ENCODE results near the gene SDC1. TPM values are rescaled to one million over a fixed set of nuclear protein-coding genes. Genes with fewer than 3 reads are reported as not detected.

The SDC1 gene
- polyA plus RNA-seq, 1 of the 3 experiments (the other 2 are of a cell fraction): 122 TPM

- Histone ChIP-seq H3K9me2 (no peaks in the 10 kb centered on the region), H3K4me1 (ENCODE audit: control insufficient read depth in 1 of 2, insufficient read depth in 2 of 2, low read depth in 1 of 2, low read length in 1 of 2) (no peaks in the 10 kb centered on the region; a peak in 2 of 4 replicates), H2AFZ (ENCODE audit: low read depth) (no peak overlapping the region), H3K9me3 (no peaks in the 10 kb centered on the region), H3K27me3 (ENCODE audit: insufficient read depth) (no peaks in the 10 kb centered on the region), H3K9ac (no peak overlapping the region), H3K4me3 (ENCODE audit: low read depth in 2 of 2, low read length in 1 of 2) (no peak overlapping the region), H4K20me1 (ENCODE audit: insufficient read depth) (no peaks in the 10 kb centered on the region), H3K4me2 (no peak overlapping the region; the same call in 1 of the 2 replicates), H3K79me2 (ENCODE audit: insufficient read depth) (no peaks in the 10 kb centered on the region), H3K27ac (ENCODE audit: low read depth in 2 of 2, low read length in 1 of 2) (no peak overlapping the region), H3K36me3 (replicated peaks in 1 of 2; ENCODE audit: control insufficient read depth in 1 of 2, insufficient read depth in 2 of 2, low read length in 1 of 2) (no peaks in the 10 kb centered on the region), H3F3A (replicated peaks; ENCODE audit: insufficient read depth) (peaks cover 3% of the 10 kb centered on the region)
- CTCF ChIA-PET: interaction anchor here (0.7 to 2.5 kb wide), 6 partner anchors 11 to 128 kb away, joined by 3 to 10 read pairs (median 4); no protein-coding TSS in a partner anchor
- DNase-seq: peak; percentile 33
- POLR2A ChIA-PET: no interaction called here
- WGBS (ENCODE audit: low lambda C conversion rate): 56% methylated on average over 4 of the region's 6 CpGs
- TF ChIP-seq GABPA (IDR thresholded peaks at IDR 0.05; ENCODE audit: low read depth): no peak
- no peak for TF ChIP-seq MEF2A (IDR thresholded peaks at IDR 0.05; ENCODE audit: borderline replicate concordance, low read depth)
- no peak for TF ChIP-seq GATA2 (CRISPR knock-in tag; IDR thresholded peaks at IDR 0.05)
- TF ChIP-seq PBX3 (IDR thresholded peaks at IDR 0.05): no peak
- no peak for TF ChIP-seq SIN3A (IDR thresholded peaks at IDR 0.05; ENCODE audit: borderline replicate concordance, low read depth, low read length)
- TF ChIP-seq EZH2phosphoT487 (IDR thresholded peaks at IDR 0.05; ENCODE audit: borderline replicate concordance, low read depth): no peak
- TF ChIP-seq RCOR1 (IDR thresholded peaks at IDR 0.05; ENCODE audit: low read length): no peak
- TF ChIP-seq MAX (IDR thresholded peaks at IDR 0.05; ENCODE audit: low read depth): no peak
- TF ChIP-seq RFX5 (IDR thresholded peaks at IDR 0.05; ENCODE audit: low read length): no peak
- TF ChIP-seq, protein P1, sequence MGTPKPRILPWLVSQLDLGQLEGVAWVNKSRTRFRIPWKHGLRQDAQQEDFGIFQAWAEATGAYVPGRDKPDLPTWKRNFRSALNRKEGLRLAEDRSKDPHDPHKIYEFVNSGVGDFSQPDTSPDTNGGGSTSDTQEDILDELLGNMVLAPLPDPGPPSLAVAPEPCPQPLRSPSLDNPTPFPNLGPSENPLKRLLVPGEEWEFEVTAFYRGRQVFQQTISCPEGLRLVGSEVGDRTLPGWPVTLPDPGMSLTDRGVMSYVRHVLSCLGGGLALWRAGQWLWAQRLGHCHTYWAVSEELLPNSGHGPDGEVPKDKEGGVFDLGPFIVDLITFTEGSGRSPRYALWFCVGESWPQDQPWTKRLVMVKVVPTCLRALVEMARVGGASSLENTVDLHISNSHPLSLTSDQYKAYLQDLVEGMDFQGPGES (IDR thresholded peaks at IDR 0.05; ENCODE audit: low read depth, low read length): no peak
- no peak for TF ChIP-seq NRF1 (IDR thresholded peaks at IDR 0.05; ENCODE audit: low read depth, low read length)
- no peak for TF ChIP-seq CTCF (IDR thresholded peaks at IDR 0.05)
- TF ChIP-seq SMC3 (IDR thresholded peaks at IDR 0.05; ENCODE audit: low read depth, low read length): no peak
- no peak for TF ChIP-seq TAF1 (IDR thresholded peaks at IDR 0.05; ENCODE audit: borderline replicate concordance, low read depth, low read length)
- TF ChIP-seq FOXJ3 (CRISPR knock-in tag; IDR thresholded peaks at IDR 0.05): no peak
- TF ChIP-seq FOSL2 (IDR thresholded peaks at IDR 0.05; ENCODE audit: borderline replicate concordance, low read depth): peak; percentile 26; the same call in 1 of the 2 replicates
- TF ChIP-seq YY1 (IDR thresholded peaks at IDR 0.05; ENCODE audit: low read depth): no peak
- TF ChIP-seq, protein P2, sequence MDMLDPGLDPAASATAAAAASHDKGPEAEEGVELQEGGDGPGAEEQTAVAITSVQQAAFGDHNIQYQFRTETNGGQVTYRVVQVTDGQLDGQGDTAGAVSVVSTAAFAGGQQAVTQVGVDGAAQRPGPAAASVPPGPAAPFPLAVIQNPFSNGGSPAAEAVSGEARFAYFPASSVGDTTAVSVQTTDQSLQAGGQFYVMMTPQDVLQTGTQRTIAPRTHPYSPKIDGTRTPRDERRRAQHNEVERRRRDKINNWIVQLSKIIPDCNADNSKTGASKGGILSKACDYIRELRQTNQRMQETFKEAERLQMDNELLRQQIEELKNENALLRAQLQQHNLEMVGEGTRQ (IDR thresholded peaks at IDR 0.05; ENCODE audit: borderline replicate concordance, low read depth, low read length): no peak
- peak in 1 of 2 experiments; percentile 28; a peak in 1 of 4 replicates for TF ChIP-seq EP300 (IDR thresholded peaks at IDR 0.05; ENCODE audit: borderline replicate concordance in 1 of 2, low read depth in 1 of 2, low read length in 1 of 2)
- TF ChIP-seq, protein P3, sequence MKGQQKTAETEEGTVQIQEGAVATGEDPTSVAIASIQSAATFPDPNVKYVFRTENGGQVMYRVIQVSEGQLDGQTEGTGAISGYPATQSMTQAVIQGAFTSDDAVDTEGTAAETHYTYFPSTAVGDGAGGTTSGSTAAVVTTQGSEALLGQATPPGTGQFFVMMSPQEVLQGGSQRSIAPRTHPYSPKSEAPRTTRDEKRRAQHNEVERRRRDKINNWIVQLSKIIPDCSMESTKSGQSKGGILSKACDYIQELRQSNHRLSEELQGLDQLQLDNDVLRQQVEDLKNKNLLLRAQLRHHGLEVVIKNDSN (IDR thresholded peaks at IDR 0.05; ENCODE audit: borderline replicate concordance, low read depth): no peak
- TF ChIP-seq TEAD4 (IDR thresholded peaks at IDR 0.05; ENCODE audit: borderline replicate concordance, insufficient read depth): no peak
- TF ChIP-seq RAD21 (IDR thresholded peaks at IDR 0.05; ENCODE audit: low read length): no peak
- no peak for TF ChIP-seq POLR2AphosphoS5 (IDR thresholded peaks at IDR 0.05; ENCODE audit: low read depth, low read length)
- TF ChIP-seq NFIC (IDR thresholded peaks at IDR 0.05; ENCODE audit: borderline replicate concordance): peak; percentile 61; the same call in 1 of the 2 replicates
- TF ChIP-seq JUND (IDR thresholded peaks at IDR 0.05): no peak
These were observed 6.7 kb upstream of the SDC1 start for GRCh38 chr2:20231598-20232026.
